HK-2 (cell line): Measurements from ENCODE around the gene RNPEP.
"Not testable (repeated sequence)": the region's sequence is repeated elsewhere in the genome, so short reads cannot be mapped to it uniquely, and the experiment has no call there.

Experiments
- DNase-seq: peaks from one replicate; pipeline ENCODE4 v3.0.0-alpha.2; 2018; ENCODE audit not compliant: unreplicated experiment

The RNPEP gene, protein sequence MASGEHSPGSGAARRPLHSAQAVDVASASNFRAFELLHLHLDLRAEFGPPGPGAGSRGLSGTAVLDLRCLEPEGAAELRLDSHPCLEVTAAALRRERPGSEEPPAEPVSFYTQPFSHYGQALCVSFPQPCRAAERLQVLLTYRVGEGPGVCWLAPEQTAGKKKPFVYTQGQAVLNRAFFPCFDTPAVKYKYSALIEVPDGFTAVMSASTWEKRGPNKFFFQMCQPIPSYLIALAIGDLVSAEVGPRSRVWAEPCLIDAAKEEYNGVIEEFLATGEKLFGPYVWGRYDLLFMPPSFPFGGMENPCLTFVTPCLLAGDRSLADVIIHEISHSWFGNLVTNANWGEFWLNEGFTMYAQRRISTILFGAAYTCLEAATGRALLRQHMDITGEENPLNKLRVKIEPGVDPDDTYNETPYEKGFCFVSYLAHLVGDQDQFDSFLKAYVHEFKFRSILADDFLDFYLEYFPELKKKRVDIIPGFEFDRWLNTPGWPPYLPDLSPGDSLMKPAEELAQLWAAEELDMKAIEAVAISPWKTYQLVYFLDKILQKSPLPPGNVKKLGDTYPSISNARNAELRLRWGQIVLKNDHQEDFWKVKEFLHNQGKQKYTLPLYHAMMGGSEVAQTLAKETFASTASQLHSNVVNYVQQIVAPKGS

DNA sequence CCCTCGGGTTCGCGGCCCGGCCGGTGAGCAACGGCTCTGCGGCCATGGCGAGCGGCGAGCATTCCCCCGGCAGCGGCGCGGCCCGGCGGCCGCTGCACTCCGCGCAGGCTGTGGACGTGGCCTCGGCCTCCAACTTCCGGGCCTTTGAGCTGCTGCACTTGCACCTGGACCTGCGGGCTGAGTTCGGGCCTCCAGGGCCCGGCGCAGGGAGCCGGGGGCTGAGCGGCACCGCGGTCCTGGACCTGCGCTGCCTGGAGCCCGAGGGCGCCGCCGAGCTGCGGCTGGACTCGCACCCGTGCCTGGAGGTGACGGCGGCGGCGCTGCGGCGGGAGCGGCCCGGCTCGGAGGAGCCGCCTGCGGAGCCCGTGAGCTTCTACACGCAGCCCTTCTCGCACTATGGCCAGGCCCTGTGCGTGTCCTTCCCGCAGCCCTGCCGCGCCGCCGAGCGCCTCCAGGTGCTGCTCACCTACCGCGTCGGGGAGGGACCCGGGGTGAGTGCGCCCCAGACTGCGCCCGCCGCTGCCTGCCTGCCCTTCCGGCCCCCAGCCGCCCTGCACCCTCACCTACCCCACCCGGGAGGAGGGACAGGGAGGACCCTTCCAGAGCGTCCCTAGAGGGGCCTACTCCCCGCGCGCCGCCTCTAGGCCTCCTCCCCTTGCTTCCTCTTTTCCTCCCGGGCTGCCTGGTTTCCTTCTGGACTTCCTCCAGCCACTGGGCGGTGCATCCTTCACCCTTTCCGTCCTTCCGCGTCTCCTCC is at the start of gene RNPEP:
Gene RNPEP, plus strand, starts transcription at position 26 of the 757 bp plus-strand sequence. Its CDS starts 19 bp downstream, at position 45.
- DNase-seq: peak; percentile 86

DNA sequence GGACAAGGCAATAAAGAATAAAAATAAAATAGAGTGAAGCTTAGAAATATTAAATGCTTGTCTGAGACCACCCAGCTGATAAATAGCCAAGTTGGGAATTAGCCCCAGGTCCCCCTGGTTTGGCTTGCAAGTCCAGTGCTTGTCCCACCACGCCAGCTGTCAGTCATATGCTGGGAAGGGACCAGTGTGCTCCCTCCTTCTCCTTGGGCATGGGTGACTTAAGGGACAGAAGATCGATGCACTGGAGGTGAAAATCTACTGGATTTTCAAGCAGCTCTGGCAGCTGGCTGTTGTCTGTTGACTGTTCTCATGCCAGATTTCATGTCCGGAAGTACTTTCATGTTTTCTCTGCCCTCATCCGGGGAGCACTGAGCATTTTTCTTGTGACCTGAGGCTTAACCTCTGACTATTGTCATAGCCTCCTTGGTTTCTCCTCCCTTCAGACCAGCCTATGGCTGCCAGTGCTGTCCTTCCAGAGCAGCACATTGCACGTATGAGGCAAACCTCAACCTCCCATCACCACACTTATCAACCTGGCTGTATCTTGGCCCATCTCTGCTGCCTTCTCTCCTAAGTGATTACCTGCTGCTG is 48.5 kb upstream of the RNPEP start:
- DNase-seq: no peak

DNA sequence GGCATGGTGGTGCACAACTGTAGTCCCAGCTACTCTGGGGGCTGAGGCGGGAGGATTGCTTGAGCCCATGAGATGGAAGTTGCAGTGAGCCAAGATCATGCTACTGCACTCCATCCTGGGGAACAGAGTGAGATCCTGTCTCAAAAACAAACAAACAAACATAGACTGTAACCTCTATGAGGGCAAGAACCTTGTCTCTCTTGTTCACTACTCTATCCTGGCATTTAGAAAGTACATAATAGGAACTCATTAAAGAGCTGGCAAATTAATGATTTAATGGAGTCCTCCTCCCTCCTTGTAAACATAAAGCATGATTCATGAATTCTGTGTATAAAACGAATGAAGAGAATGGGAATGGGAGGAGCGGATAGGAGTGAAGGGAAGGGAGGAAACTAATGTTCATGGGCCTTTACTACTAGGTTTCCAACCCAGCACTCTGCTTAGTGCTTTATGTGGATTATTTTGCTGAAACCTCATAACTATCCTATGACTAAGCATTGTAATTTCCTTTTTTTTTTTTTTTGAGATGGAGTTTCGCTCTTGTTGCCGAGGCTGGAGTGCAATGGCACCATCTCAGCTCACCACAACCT is 44.7 kb upstream of the RNPEP start:
- DNase-seq: no peak

DNA sequence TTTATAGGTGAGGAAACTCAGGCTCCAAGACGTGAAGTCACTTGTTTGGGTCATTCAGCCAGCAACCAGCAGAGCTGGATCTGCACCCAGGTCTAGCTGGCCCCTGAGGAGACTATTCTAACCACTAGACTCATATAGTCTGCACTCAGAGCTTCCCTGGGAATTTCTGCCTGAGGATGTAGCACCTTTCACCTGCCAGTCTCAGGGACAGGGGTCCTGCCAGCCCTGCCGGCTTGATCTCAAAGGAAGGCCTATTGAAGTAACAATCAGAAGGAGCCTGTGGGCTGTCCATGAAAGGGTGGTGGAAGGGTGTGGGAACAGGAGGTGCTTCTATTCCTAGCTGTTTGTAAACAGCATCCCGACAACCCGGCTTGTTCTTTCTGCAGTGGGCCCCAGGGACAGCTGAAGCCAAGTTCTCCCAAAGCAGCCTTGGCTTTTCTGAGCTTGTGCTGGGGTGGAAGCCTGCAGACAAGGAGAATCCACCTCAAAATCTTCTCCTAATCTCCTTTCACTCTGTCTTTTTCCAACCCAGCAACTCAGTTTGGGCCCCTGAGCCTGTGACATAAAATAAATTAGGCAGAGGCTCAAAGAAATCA is 43.9 kb upstream of the RNPEP start:
- DNase-seq: no peak

DNA sequence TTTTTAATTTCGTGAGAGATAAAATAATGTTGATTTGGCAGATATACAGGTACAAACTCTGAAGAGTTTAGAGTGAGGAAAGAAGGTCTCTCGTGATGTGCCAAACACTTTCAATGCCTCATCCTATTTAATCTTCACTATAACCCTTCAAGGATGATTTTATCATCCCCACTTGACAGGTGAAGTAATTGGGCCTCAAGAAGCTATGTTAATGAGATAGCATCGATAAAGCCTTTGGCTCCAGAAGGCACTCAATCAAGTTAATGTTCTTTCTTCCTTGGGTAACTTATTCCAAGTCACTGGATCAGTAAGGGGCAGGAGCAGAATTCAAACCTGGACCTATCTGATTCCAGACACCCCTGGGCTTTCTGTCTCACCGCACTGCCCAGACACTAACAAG is 43.3 kb upstream of the RNPEP start:
- DNase-seq: no peak

DNA sequence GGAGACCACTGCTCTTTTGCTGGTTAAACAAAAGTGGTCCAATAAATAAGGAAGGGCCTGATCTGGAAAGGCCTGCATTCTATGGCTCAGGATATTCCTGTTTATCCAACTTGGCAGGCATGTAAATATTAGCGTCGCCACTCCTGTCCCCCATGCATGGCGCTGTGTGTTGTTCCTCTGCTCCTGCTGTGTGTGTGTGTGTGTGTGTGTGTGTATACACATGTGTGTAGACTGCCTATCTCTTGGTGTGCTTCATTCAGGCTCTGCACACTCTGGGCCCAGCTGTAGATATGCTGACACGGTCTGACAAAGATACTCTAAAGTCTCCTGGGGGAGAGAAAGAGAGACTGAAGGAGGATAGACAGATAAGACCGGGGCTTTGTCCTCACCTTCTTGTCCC is 42.9 kb upstream of the RNPEP start:
- no peak for DNase-seq

DNA sequence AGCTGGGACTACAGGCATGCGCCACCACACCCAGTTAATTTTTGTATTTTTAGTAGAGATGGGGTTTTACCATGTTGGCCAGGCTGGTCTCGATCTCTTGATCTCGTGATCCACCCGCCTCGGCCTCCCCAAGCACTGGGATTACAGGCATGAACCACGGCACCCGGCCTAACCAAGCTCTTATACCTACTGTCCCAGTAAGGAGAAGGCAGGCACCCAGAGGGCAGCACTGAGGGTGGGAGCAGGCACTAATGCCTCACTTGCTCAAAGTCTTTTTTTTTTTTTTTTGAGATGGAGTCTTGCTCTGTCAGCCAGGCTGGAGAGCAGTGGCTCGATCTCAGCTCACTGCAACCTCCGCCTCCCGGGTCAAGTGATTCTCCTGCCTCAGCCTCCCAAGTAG is 42.1 kb upstream of the RNPEP start:
- DNase-seq: not testable (repeated sequence)

DNA sequence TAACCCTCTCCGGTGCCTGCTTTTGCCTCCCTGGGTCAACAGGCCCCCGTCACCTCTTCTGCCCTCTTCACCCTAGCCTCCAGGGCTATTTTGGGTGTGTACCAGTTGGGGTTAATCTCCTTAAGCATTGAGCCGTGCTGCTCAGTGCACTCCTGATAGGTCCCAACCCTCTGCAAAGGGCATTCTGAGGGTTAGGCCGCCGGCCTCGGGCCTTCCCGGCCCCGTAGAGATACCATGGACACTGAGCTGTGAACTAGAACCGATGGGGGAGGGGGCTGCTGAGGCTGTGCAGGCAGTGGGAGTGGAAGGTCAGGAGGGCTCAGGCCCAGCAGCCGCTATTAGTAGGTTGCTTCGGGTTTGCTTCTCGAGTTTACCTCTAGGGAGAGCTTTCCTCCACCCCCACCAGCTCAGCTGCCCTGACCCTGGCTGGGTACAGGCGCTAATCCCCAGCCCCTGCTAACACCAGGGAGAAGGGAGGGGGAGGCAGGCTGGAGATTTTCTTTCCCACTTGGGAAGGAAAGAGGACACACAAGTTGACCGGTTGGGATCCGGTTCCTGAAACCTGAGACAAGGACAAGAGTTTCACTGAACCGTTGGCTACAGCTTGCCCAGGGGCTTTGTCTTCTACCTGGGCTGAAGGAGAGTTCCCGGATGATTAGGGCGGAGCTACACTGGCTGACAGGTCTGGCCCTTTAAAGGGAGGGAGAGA is 40.9 kb upstream of the RNPEP start:
- DNase-seq: no peak

DNA sequence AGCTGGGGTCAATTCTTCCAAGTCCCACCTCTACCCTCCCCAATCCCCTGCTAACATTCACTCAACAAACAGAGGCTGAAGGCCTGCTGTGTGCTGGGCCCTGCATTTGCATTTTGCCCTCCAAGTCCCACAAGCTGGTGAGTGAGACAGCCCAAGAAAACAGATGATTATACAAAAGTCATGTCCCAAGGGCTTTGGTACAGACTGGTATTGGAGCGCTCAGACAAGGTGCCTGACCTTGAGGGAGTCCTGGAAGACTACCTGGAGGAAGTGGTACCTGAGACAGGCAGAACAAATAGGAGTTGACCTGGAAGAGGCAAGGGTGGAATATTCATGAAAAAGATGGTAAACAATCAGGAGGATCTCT is 40.3 kb upstream of the RNPEP start:
- no peak for DNase-seq

DNA sequence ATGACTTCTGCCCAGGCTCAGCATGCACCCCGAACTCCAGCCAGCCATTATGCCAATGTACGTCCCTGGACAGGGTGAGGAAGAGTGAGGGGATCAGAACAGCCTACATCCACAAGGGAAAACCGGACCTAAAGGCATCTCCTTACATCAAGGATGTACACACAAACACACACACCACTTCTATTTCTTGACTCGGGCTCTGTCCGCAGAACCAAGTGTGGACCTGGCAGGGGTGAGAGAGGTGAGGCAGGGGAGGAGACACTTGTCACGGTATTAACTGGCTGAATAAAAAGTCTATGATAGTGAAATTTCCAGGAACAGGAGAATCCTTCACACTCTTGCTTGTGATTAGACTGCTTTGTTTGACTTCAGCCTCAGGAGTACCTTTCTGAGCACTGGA is 38.4 kb upstream of the RNPEP start:
- no peak for DNase-seq

DNA sequence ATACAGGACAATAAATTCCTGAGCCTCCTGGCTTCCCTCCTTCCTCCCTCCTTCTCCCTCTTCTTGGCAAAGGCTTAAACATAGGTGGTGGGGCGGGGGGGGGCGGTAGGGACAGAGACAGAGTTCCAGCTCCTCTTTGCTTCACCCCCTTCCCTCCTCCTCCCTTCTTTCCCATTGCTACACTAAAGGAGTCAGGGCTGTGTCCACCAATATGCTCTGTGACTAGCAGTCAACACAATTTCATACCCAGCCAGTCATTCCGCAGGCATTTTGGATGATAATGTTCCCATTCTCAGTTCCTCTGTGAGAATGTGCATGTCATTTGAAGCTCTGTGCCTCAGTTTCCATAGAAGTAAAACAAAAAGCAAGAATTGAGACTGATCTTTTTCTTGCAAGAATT is 37.8 kb upstream of the RNPEP start:
- no peak for DNase-seq

DNA sequence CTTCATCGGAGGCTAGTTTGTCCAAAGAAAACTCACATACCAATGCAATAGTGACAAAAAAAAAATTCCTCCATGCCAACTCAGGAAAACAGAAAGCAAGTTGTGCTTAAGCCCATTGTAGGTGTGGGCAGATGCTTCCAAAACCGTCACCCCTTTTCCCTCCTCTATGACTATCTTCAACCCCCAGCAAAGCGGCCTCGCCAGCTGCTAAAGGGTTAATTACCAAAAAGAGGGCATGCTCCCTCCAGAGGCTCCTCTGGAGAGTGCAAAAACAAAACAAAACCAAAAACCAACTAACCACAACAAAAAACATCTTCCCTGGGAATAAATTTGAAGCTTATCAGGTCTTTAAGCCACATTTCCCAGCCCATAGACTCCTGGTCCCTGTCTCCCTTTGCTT is 37.3 kb upstream of the RNPEP start:
- no peak for DNase-seq

DNA sequence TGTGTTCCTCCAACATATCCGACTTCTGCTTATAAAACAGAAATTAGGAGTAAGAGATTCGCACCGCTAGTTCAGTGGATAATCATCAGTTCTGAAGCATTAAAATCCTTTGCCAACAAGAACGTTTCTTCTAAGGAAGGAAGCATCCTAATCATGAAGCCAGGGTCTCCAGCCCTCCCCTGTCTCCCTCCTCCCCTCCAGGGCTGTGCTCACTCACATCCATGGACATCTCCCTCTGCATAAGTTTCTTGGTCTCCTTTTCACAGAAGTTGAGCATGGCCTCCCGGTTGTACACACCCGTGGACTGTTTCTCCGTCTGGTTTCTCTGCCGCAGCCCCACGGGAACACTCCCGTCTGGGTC is 36.6 kb upstream of the RNPEP start:
- DNase-seq: no peak

DNA sequence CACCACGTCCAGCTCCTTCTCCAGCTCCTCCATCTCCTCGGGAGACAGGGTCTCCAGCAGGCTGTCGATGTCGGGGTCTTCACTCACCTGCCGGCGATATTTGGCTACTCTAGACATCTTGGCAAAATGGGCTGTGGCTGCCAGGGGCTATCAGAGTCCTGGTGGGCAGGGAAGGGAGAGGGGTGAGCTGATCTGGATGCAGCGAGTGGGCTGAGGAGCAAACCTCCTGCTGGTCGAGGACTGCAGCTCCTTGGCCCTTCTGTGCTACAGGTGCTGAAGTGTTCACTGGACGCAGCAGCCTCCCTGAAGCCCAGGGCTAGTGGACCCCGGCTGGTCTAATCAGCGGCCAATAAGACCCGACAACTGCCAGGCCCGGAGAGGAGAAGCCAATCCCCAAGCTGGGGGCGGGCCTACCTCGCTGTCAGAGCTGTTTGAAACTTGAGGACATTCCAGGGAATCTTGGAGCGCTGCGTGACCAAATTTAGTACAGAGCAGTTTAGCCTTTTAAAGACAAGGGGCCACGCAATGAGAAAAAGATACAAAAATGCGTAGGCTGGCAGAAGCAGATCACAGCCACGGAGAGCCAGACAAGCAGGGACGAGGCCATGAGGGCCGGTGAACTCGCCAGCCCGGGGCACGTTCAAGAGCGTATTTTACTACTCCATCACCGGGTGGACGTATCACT is 36.1 kb upstream of the RNPEP start, which contains the start of gene LMOD1:
Gene LMOD1, minus strand, starts transcription at position 325 of the 685 bp plus-strand sequence. Its CDS starts 208 bp downstream, at position 117.
- peak; percentile 80 for DNase-seq

DNA sequence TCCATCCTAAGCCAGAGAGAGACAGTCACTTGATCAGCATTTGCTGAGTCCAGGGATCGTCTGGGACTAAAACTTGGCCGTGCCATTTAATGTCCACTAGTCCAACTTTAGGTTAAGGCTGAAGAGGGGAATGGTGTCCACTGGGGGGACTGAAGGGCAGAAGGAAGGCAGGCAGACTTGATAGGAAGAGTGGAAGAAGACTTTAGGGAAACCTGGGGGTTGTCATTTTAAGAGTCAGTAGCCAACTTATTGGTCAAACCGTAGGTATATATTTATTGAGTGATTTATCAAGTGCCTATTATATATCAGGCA is 34.8 kb upstream of the RNPEP start:
- no peak for DNase-seq

DNA sequence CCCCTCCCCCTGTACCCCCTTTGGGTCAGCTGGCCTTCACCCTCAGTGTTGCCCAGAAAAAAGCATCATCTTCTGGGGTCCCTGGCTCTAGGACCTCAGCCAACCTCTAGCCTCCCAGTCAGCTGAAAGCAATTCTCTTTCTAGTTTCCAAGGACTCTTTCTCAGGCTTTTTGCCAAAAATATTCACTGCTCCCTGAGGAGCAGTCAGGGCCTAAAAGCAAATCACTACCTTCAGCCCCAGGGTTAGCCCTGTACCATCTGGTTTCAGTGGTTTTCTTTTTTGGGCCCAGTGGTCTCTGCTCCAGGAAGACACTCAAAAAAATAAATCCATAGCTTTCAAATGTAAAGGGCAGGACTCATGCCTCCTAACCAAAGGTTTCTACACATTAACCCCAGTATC is 33.0 kb upstream of the RNPEP start:
- no peak for DNase-seq

DNA sequence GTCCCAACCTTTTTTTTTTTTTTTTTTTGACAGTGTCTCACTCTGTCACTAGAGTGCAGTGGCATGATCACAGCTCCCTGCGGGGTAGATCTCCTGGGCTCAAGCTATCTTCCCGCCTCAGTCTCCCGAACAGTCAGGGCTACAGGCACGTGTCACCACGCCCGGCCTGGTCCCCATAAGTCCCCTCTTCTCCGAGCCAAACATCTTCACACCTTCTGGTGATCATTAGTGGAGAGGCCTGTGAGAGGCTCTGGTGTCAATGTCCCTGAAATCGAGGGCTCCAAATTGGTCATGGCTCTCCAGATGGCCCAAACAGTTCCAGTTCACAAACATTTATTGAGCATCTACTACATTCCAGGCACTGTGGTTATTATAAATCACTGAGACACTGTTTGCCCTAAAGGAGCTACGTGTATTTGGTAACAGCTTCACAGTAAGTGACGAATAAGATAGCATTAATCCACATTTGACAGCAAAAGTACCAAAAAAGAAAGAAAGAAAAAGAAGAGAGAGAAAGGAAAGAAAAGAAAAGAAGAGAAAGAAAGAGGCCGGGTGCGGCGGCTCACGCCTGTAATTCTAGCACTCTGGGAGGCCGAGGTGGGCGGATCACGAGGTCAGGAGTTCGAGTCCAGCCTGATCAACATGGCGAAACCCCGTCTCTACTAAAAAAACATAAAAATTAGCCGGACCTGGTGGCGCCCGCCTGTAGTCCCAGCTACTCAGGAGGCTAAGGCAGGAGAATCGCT is 28.0 kb upstream of the RNPEP start:
- DNase-seq: no peak

DNA sequence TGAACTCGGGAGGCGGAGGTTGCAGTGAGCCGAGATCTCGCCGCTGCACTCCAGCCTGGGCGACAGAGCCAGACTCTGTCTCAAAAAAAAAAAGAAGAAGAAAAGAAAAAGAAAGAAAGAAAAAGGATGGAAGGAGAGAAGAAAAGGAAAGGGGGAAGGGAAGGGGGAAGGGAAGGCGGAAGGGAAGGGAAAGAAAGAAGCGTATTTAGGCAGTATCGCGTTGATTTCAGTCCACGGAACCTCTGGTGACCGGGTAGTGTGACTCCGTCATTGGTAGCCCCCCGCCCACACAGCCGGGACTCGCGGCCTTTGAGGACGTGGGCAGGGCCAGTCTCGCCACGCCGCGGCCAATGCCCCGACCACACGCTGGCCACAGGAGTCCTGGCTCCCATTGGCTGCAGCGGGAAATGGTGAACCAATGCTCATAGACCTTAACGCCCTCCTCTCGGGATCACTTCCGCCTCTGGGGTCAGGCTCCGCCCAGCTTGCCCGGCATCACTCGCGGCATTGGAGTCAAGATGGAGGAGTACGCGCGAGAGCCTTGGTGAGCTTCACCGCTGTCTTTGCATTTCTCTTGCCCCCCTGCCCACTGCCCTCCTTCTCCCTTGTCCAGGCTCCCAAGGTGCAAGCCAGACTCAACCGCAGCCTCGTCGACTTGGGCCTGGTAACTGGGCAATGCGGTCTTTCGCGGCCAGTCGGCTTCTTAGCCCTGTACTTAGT is 27.3 kb upstream of the RNPEP start, which contains the start of gene TIMM17A:
Gene TIMM17A, plus strand, starts transcription at position 495 of the 720 bp plus-strand sequence. Its CDS starts 24 bp downstream, at position 519.
- DNase-seq: peak; percentile 99

DNA sequence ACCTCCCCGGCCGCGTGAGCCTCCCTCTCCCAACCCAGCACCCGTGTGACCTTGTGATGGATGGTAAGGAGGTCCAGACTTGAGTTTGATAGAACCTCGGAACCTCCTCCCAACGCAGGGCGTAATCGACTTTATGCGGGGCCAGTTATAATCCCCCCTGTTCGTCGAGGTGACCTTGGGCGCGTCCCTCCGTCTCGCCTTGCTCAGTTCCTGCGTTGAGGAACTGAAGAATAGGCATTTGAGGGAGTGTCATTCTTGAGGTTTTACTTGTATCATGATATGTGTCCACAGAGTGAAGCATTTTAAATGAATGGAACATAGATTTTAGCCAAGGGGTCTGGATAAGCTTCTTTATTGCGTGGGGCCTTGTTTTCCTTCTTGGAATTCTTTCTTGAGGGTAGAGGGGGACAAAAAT is 26.7 kb upstream of the RNPEP start:
- DNase-seq: no peak
